Keratinocyte (primary cell): Measurements from ENCODE around the gene AVPR2. TPM values are rescaled to one million over a fixed set of nuclear protein-coding genes. Genes with fewer than 3 reads are reported as not detected.

Source experiments
- DNase-seq: peaks from one replicate; pipeline ENCODE4 v3.0.0-alpha.2; 2011; ENCODE audit warnings: low read depth, missing footprints, low spot score
- FAIRE-seq: peaks from 2 replicates; lab custom pipeline; 2011; peaks lifted over from hg19 to GRCh38; lab: Jason Lieb, UNC
- H2AFZ ChIP-seq: 2 replicates; pipeline ENCODE4 v1.6.0; 2012; ENCODE audit warnings: low read length, control low read depth, inconsistent platforms; ENCODE audit not compliant: control insufficient read depth
- H3K27ac ChIP-seq: 2 replicates; pipeline ENCODE4 v1.5.1; 2011; ENCODE audit warnings: low read length; ENCODE audit not compliant: control insufficient read depth, insufficient read depth
- H3K27me3 ChIP-seq: 3 replicates; pipeline ENCODE4 v1.6.0; 2011; ENCODE audit warnings: low read length; ENCODE audit not compliant: control insufficient read depth, insufficient read depth; ENCODE audit errors: extremely low read depth
- H3K36me3 ChIP-seq, 2 experiments: 2 replicates in 1 of 2; 3 replicates in 1 of 2; pipeline ENCODE4 v1.5.1; 2011; ENCODE audit warnings: low read length in 2 of 2, mild to moderate bottlenecking in 1 of 2; ENCODE audit not compliant: control insufficient read depth in 2 of 2, insufficient read depth in 2 of 2; ENCODE audit errors: extremely low read depth in 1 of 2
- H3K4me1 ChIP-seq: 3 replicates; pipeline ENCODE4 v1.5.1; 2011; ENCODE audit warnings: low read length; ENCODE audit not compliant: control insufficient read depth, insufficient read depth; ENCODE audit errors: extremely low read depth
- H3K4me2 ChIP-seq: 3 replicates; pipeline ENCODE4 v1.6.0; 2011; ENCODE audit warnings: low read depth, low read length; ENCODE audit not compliant: control insufficient read depth, insufficient read depth; ENCODE audit errors: extremely low read depth
- H3K4me3 ChIP-seq, 3 experiments: fragments of 200-600 bp in 1 of 3; sonication (generic) in 1 of 3; 2 replicates in 2 of 3; 3 replicates in 1 of 3; pipeline ENCODE4 v1.5.1; 2011 to 2016; ENCODE audit warnings: low read length in 3 of 3, mild to moderate bottlenecking in 3 of 3, control low read depth in 2 of 3, inconsistent platforms in 1 of 3, low read depth in 1 of 3, mixed read lengths in 1 of 3, mixed run types in 1 of 3, moderate library complexity in 1 of 3; ENCODE audit not compliant: control insufficient read depth in 2 of 3, insufficient read depth in 2 of 3; ENCODE audit errors: extremely low read depth in 1 of 3
- H3K79me2 ChIP-seq: 2 replicates; pipeline ENCODE4 v1.6.0; 2012; ENCODE audit warnings: low read length; ENCODE audit not compliant: control insufficient read depth, insufficient read depth
- H3K9ac ChIP-seq: 3 replicates; pipeline ENCODE4 v1.6.0; 2011; ENCODE audit warnings: low read length; ENCODE audit not compliant: control insufficient read depth, insufficient read depth; ENCODE audit errors: extremely low read depth
- H3K9me1 ChIP-seq: 3 replicates; pipeline ENCODE4 v1.6.0; 2011; ENCODE audit warnings: low read length; ENCODE audit not compliant: control insufficient read depth, insufficient read depth; ENCODE audit errors: extremely low read depth
- H3K9me3 ChIP-seq: 2 replicates; pipeline ENCODE4 v1.5.1; 2012; ENCODE audit warnings: low read depth, low read length; ENCODE audit not compliant: control insufficient read depth
- H4K20me1 ChIP-seq: 3 replicates; pipeline ENCODE4 v1.6.0; 2011; ENCODE audit warnings: low read length; ENCODE audit not compliant: control insufficient read depth, insufficient read depth; ENCODE audit errors: extremely low read depth
- EZH2 ChIP-seq: IDR thresholded peaks from one replicate; pipeline ENCODE4 v1.6.1; 2012; ENCODE audit warnings: inconsistent platforms, mild to moderate bottlenecking, low read length, moderate library complexity
- dilution Hi-C: fragments of 300-500 bp; cut with MboI; formaldehyde crosslinking; loops from one replicate; pipeline ENCODE4 v1.7.0; 2020; ENCODE audit warnings: low sequenced_read_pairs; ENCODE audit not compliant: extremely low pct_ligation_motif_present
- polyA plus RNA-seq, 5 experiments: library from polyadenylated mRNA; depleted of rRNA in 3 of 5; stranded (reverse) in 3 of 5; stranded (forward) in 1 of 5; unstranded in 1 of 5; fragments of >200 nt; gene quantifications; 1 replicate in 1 of 5; 2 replicates in 3 of 5; 3 replicates in 1 of 5; pipeline versions ENCODE4 v1.2.1 to v1.2.3, GENCODE V29; 2011 to 2012; ENCODE audit warnings: missing spikeins in 2 of 5, low read depth in 1 of 5, low replicate concordance in 1 of 5
- TF ChIP-seq, protein P1 (sequence below), 3 experiments: IDR thresholded peaks in 1 of 3; conservative IDR thresholded peaks in 1 of 3; optimal IDR thresholded peaks in 1 of 3; 2 replicates in 2 of 3; 3 replicates in 1 of 3; pipeline versions ENCODE3 to v1.5.1; 2011; ENCODE audit warnings: low read length in 3 of 3, mild to moderate bottlenecking in 3 of 3, moderate library complexity in 2 of 3, control low read depth in 1 of 3, inconsistent platforms in 1 of 3; ENCODE audit not compliant: insufficient read depth in 2 of 3; ENCODE audit errors: extremely low read depth in 1 of 3

AVPR2 gene
- polyA plus RNA-seq, 1 donor (not counting 4 experiments of a cell fraction or from before 2014, with no cell fraction given), result not detected

DNA sequence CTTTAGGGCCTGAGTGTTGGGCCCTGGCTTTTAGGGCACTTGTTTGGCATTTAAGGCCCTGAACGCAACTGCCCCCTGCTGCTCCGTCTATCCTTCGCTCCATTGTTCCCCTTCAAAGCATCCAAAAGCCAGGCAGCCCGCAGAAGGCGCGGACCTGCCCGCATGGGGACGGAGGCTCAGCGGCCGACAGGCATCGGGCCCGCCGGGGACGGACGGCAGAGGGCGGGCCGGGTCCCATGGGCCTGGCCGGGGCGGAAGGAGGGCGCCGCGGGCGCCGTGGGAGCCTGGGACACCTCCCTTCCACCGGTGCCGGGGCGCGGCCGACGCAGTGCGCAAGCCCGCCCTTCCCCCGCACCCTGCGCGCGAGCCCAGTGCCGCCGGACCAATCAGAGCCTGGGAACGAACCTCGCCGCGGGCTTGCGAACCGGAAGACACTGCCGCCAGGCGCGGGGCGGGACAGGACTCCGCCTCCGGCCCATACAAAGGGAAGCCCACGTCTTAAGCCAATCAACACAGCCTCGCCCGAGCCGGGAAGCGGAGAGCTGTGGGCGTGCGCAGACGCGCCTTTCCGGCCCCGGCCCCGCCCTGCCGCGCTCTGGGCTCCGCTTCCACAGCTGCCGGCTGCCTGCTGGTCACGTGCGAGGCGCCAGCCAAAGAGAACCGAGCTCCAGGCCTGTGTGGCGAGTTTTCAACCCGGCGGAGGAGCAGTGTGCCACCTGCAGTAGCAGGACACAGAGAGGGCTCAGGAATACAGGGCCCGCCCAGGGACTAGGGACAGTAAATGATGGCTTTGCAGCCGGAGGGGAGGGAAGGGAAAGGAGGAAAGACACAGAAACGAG is 23.7 kb downstream of the AVPR2 start:
- Histone ChIP-seq H3K79me2 (peaks cover 13% of the 10 kb centered on the region), H4K20me1 (no peaks in the 10 kb centered on the region), H2AFZ (no peak overlapping the region), H3K27ac (peak overlapping the region; percentile 78), H3K9ac (peak overlapping the region; percentile 84), H3K4me2 (peak overlapping the region; percentile 88), H3K4me3 (peak overlapping the region; percentile 41 to 79 (median 62)), H3K9me1 (no peaks in the 10 kb centered on the region), H3K9me3 (no peaks in the 10 kb centered on the region), H3K27me3 (no peaks in the 10 kb centered on the region), H3K4me1 (peaks cover 11% of the 10 kb centered on the region), H3K36me3 (peaks cover 6 to 9% of the 10 kb centered on the region in 2 experiments)
- FAIRE-seq, result peak; percentile 9
- no peak for TF ChIP-seq EZH2
- TF ChIP-seq, protein P1, sequence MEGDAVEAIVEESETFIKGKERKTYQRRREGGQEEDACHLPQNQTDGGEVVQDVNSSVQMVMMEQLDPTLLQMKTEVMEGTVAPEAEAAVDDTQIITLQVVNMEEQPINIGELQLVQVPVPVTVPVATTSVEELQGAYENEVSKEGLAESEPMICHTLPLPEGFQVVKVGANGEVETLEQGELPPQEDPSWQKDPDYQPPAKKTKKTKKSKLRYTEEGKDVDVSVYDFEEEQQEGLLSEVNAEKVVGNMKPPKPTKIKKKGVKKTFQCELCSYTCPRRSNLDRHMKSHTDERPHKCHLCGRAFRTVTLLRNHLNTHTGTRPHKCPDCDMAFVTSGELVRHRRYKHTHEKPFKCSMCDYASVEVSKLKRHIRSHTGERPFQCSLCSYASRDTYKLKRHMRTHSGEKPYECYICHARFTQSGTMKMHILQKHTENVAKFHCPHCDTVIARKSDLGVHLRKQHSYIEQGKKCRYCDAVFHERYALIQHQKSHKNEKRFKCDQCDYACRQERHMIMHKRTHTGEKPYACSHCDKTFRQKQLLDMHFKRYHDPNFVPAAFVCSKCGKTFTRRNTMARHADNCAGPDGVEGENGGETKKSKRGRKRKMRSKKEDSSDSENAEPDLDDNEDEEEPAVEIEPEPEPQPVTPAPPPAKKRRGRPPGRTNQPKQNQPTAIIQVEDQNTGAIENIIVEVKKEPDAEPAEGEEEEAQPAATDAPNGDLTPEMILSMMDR (optimal IDR thresholded peaks at IDR 0.05 in 1 of 3, IDR thresholded peaks at IDR 0.05 in 1 of 3, conservative IDR thresholded peaks at IDR 0.05 in 1 of 3; ENCODE audit: extremely low read depth in 1 of 3, insufficient read depth in 2 of 3, low read length in 3 of 3), result no peak
- DNase-seq, result peak; percentile 84
- dilution Hi-C loops, result no loop called here

DNA sequence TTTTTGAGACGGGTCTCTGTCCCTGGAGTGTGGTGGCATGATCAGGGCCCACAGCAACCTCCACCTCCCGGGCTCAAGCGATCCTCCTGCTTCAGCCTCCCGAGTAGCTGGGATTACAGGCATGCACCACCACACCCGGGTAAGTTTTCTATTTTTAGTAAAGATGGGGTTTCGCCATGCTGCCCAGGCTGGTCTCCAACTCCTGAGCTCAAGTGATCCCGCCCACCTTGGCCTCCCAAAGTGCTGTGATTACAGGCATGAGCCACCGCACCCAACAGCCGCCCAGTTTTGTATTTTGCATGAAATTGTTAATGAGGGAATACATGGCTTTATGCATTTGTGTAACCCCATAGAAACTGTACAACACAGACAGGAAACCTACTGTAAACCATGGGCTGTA is 24.4 kb downstream of the AVPR2 start:
- Histone ChIP-seq H3K27ac (peak overlapping the region; percentile 14), H3K4me3 (no peak overlapping the region), H2AFZ (no peak overlapping the region), H3K9me3 (no peaks in the 10 kb centered on the region), H3K36me3 (peaks cover 6 to 9% of the 10 kb centered on the region in 2 experiments), H3K79me2 (peaks cover 18% of the 10 kb centered on the region), H3K4me1 (peaks cover 12% of the 10 kb centered on the region), H4K20me1 (no peaks in the 10 kb centered on the region), H3K4me2 (no peak overlapping the region), H3K9me1 (no peaks in the 10 kb centered on the region), H3K27me3 (no peaks in the 10 kb centered on the region), H3K9ac (no peak overlapping the region)
- FAIRE-seq (no peak), DNase-seq (no peak)
- dilution Hi-C loops, result no loop called here
- TF ChIP-seq EZH2, result no peak
- TF ChIP-seq, protein P1 (optimal IDR thresholded peaks at IDR 0.05 in 1 of 3, IDR thresholded peaks at IDR 0.05 in 1 of 3, conservative IDR thresholded peaks at IDR 0.05 in 1 of 3; ENCODE audit: extremely low read depth in 1 of 3, insufficient read depth in 2 of 3, low read length in 3 of 3), result no peak
